Neural cell (in vitro differentiated cells): ENCODE data around the gene MYO10.

Experiments
- EZH2 ChIP-seq: fragments of 200-600, 300-800 bp; shearing (Covaris generic), sonication (generic); IDR thresholded peaks from 2 replicates; pipeline ENCODE4 v1.6.1; 2014; ENCODE audit warnings: antibody characterized with exemption, low read length, borderline replicate concordance, mild to moderate bottlenecking; ENCODE audit not compliant: insufficient read depth, poor library complexity, severe bottlenecking
- MXI1 ChIP-seq: fragments of 450-650 bp; conservative IDR thresholded peaks from 2 replicates; pipeline ENCODE4 v1.6.1; 2014; ENCODE audit warnings: antibody characterized with exemption, mild to moderate bottlenecking; ENCODE audit not compliant: poor library complexity, severe bottlenecking
- POLR2AphosphoS5 ChIP-seq: IDR thresholded peaks from 2 replicates; pipeline ENCODE4 v1.6.1; 2012
- RAD21 ChIP-seq: fragments of 450-650 bp; conservative IDR thresholded peaks from 2 replicates; pipeline ENCODE4 v1.6.1; 2014; ENCODE audit warnings: antibody characterized with exemption, mild to moderate bottlenecking, moderate library complexity
- SMC3 ChIP-seq: fragments of 450-650 bp; conservative IDR thresholded peaks from 2 replicates; pipeline ENCODE4 v1.6.1; 2014; ENCODE audit warnings: antibody characterized with exemption, mild to moderate bottlenecking, moderate library complexity; ENCODE audit not compliant: poor library complexity
- TAF1 ChIP-seq: IDR thresholded peaks from 2 replicates; pipeline ENCODE4 v1.6.1; 2012; ENCODE audit warnings: low read depth
- TF ChIP-seq, protein P1 (sequence below): fragments of 450-650 bp; IDR thresholded peaks from 2 replicates; pipeline ENCODE4 v1.5.1; 2014; ENCODE audit warnings: antibody characterized with exemption, mild to moderate bottlenecking, moderate library complexity; ENCODE audit not compliant: poor library complexity, severe bottlenecking
- TF ChIP-seq, protein P2 (sequence below): IDR thresholded peaks from 2 replicates; pipeline ENCODE4 v1.6.1; 2012; ENCODE audit warnings: borderline replicate concordance

DNA sequence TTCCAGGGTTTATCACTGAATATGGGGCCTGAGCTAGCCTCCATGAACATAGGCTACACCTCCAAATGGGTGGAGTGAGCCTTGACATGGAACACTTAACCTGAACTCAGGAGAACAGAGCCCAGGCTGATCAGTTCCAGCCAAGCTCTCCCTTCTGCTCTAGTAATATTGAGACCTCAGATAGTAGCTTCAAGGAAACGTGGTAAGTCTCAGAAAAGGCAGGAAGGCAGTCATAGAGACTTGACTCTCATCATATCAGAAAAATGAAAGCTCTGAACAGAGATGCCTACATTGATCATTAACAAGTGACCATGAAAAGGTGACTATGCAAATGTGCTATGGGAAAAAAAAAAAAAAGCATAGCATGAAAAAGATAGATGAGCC lies 40.5 kb upstream of the MYO10 start:
- TF ChIP-seq POLR2AphosphoS5 = no peak
- TF ChIP-seq, protein P1, sequence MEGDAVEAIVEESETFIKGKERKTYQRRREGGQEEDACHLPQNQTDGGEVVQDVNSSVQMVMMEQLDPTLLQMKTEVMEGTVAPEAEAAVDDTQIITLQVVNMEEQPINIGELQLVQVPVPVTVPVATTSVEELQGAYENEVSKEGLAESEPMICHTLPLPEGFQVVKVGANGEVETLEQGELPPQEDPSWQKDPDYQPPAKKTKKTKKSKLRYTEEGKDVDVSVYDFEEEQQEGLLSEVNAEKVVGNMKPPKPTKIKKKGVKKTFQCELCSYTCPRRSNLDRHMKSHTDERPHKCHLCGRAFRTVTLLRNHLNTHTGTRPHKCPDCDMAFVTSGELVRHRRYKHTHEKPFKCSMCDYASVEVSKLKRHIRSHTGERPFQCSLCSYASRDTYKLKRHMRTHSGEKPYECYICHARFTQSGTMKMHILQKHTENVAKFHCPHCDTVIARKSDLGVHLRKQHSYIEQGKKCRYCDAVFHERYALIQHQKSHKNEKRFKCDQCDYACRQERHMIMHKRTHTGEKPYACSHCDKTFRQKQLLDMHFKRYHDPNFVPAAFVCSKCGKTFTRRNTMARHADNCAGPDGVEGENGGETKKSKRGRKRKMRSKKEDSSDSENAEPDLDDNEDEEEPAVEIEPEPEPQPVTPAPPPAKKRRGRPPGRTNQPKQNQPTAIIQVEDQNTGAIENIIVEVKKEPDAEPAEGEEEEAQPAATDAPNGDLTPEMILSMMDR = no peak
- no peak for TF ChIP-seq MXI1
- TF ChIP-seq RAD21 = no peak
- TF ChIP-seq EZH2 = no peak
- no peak for TF ChIP-seq SMC3
- no peak for TF ChIP-seq TAF1
- TF ChIP-seq, protein P2, sequence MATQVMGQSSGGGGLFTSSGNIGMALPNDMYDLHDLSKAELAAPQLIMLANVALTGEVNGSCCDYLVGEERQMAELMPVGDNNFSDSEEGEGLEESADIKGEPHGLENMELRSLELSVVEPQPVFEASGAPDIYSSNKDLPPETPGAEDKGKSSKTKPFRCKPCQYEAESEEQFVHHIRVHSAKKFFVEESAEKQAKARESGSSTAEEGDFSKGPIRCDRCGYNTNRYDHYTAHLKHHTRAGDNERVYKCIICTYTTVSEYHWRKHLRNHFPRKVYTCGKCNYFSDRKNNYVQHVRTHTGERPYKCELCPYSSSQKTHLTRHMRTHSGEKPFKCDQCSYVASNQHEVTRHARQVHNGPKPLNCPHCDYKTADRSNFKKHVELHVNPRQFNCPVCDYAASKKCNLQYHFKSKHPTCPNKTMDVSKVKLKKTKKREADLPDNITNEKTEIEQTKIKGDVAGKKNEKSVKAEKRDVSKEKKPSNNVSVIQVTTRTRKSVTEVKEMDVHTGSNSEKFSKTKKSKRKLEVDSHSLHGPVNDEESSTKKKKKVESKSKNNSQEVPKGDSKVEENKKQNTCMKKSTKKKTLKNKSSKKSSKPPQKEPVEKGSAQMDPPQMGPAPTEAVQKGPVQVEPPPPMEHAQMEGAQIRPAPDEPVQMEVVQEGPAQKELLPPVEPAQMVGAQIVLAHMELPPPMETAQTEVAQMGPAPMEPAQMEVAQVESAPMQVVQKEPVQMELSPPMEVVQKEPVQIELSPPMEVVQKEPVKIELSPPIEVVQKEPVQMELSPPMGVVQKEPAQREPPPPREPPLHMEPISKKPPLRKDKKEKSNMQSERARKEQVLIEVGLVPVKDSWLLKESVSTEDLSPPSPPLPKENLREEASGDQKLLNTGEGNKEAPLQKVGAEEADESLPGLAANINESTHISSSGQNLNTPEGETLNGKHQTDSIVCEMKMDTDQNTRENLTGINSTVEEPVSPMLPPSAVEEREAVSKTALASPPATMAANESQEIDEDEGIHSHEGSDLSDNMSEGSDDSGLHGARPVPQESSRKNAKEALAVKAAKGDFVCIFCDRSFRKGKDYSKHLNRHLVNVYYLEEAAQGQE = no peak
